ENCODE data around the gene TMUB1.
A peak's percentile ranks its signal among the peaks of the same experiment; 100 is the strongest.

The TMUB1 gene

DNA sequence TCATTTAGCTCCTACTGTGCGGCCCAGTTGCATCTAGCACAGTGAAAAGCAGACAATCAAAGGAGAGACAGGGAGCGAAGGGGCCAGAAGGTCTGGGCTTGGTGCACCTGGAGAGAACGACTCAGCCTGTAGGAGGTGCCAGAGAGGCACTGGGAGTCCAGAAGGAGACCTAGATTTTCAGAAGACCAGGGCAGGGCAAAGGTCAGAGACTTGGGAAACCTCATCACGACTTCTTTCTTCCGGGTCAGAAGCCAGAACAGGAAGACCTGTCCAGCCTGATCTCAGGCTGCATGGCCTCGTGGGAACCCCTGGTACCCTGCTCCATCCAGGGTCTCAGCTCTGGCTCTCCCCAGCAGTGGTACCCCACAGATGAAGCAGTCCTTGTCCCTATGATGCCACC is 8.1 kb upstream of the TMUB1 start:
- Histone ChIP-seq H3K27me3 (replicated peaks; ENCODE audit: insufficient read depth, low read length) (no peaks in the 10 kb centered on the region), H3K9ac (ENCODE audit: low read length) (no peak overlapping the region), H3F3A (ENCODE audit: insufficient read depth, low read length) (peaks cover 10% of the 10 kb centered on the region), H3K4me2 (ENCODE audit: low read depth, low read length) (no peak overlapping the region), H3K9me2 (replicated peaks; ENCODE audit: insufficient read depth, low read length) (no peaks in the 10 kb centered on the region), H3K9me3 (replicated peaks; ENCODE audit: insufficient read depth, low read length) (no peaks in the 10 kb centered on the region), H3K36me3 (replicated peaks; ENCODE audit: insufficient read depth, low read length) (no peaks in the 10 kb centered on the region), H4K20me1 (ENCODE audit: insufficient read depth, low read length) (peaks cover 16% of the 10 kb centered on the region; the same call in 1 of the 2 replicates), H2AFZ (ENCODE audit: low read length) (no peak overlapping the region), H3K4me3 (ENCODE audit: low read length) (no peak overlapping the region), H3K79me2 (ENCODE audit: low read length) (peaks cover 95% of the 10 kb centered on the region), H3K27ac (ENCODE audit: low read length) (no peak overlapping the region), H3K4me1 (ENCODE audit: low read length) (0 out of 2 replicates have a peak, but pooled peaks cover 3% of the 10 kb centered on the region)
- TF ChIP-seq EZH2 (optimal IDR thresholded peaks at IDR 0.05; ENCODE audit: low read depth, low read length) (no peak), EZH2phosphoT487 (IDR thresholded peaks at IDR 0.05; ENCODE audit: low read length) (no peak)
- TF ChIP-seq, protein P1, sequence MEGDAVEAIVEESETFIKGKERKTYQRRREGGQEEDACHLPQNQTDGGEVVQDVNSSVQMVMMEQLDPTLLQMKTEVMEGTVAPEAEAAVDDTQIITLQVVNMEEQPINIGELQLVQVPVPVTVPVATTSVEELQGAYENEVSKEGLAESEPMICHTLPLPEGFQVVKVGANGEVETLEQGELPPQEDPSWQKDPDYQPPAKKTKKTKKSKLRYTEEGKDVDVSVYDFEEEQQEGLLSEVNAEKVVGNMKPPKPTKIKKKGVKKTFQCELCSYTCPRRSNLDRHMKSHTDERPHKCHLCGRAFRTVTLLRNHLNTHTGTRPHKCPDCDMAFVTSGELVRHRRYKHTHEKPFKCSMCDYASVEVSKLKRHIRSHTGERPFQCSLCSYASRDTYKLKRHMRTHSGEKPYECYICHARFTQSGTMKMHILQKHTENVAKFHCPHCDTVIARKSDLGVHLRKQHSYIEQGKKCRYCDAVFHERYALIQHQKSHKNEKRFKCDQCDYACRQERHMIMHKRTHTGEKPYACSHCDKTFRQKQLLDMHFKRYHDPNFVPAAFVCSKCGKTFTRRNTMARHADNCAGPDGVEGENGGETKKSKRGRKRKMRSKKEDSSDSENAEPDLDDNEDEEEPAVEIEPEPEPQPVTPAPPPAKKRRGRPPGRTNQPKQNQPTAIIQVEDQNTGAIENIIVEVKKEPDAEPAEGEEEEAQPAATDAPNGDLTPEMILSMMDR (IDR thresholded peaks at IDR 0.05; ENCODE audit: low read length) = peak; percentile 68
- DNase-seq = peak; percentile 47

DNA sequence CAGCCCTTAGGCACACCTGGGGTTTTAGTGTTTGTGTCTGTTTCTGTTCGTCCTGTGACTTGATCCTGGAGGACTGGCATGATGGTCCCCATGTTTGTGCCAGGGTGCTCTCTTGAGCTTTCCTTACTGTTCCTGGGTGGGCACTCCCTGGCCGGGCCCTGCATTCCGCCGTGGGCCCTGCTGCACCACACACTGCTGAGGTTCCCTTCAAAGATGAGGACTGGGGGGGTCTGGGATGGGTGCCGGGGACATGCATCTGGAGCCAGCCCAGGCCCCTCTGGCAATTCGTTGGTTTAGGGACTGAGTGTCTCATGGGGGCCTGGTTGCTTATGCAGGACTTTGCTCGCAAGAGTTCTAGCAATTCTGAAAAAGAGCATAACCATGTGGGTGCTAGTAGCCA is 7.7 kb upstream of the TMUB1 start:
- Histone ChIP-seq H3K9me2 (replicated peaks; ENCODE audit: insufficient read depth, low read length) (no peaks in the 10 kb centered on the region), H4K20me1 (ENCODE audit: insufficient read depth, low read length) (peaks cover 16% of the 10 kb centered on the region; the same call in 1 of the 2 replicates), H3K27ac (ENCODE audit: low read length) (no peak overlapping the region), H3K79me2 (ENCODE audit: low read length) (peaks cover 91% of the 10 kb centered on the region), H3K9ac (ENCODE audit: low read length) (no peak overlapping the region), H3K27me3 (replicated peaks; ENCODE audit: insufficient read depth, low read length) (no peaks in the 10 kb centered on the region), H3K4me2 (ENCODE audit: low read depth, low read length) (no peak overlapping the region), H3K36me3 (replicated peaks; ENCODE audit: insufficient read depth, low read length) (no peaks in the 10 kb centered on the region), H3K4me1 (ENCODE audit: low read length) (0 out of 2 replicates have a peak, but pooled peaks cover 3% of the 10 kb centered on the region), H3K9me3 (replicated peaks; ENCODE audit: insufficient read depth, low read length) (no peaks in the 10 kb centered on the region), H3K4me3 (ENCODE audit: low read length) (no peak overlapping the region), H2AFZ (ENCODE audit: low read length) (no peak overlapping the region), H3F3A (ENCODE audit: insufficient read depth, low read length) (peaks cover 10% of the 10 kb centered on the region)
- no peak for DNase-seq
- TF ChIP-seq EZH2 (optimal IDR thresholded peaks at IDR 0.05; ENCODE audit: low read depth, low read length) (no peak), EZH2phosphoT487 (IDR thresholded peaks at IDR 0.05; ENCODE audit: low read length) (no peak)
- TF ChIP-seq, protein P1 (IDR thresholded peaks at IDR 0.05; ENCODE audit: low read length) = no peak

DNA sequence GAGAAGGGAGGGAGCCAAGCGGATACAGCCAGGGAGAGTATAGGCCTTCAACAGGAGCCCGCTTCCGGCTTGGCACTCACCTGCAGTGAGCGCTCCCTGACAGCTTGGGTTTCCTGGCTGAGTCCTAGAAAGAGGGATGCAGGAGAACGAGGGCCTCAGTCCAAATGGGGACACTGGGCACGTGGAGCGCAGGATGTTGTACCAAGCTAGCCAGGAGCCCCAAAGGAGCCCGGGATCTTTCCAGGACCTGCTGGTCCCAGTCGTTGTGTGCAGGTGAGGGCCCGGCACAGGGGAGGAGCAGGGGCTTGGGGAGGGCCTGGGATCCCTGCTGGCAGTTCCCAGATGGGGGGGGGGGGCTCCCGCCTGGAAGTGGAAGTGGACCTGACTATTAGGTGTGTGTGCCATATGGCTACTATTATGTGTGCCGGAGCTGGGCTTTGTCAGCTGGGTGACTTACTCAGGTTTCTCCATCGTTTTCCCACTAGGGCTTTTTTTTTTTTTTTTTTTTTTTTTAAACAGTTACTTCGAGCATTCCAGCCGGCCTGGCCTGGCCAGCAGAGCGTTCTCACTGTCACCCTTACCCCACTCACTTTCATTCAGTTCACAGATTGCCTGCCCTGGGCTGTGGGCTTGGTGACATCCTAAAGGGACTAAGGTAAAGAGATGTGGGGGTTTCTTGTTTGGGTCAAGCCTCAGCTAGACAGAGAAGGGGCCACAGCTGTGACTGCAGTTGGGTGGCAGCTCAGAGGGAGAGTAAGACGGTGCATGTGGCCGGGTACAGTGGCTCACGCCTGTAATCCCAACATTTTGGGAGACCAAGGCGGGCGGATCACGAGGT is 6.8 kb upstream of the TMUB1 start:
- Histone ChIP-seq H3K9me2 (replicated peaks; ENCODE audit: insufficient read depth, low read length) (no peaks in the 10 kb centered on the region), H3K9ac (ENCODE audit: low read length) (no peak overlapping the region), H3K36me3 (replicated peaks; ENCODE audit: insufficient read depth, low read length) (no peaks in the 10 kb centered on the region), H3K4me3 (ENCODE audit: low read length) (no peak overlapping the region), H2AFZ (ENCODE audit: low read length) (no peak overlapping the region), H3K27me3 (replicated peaks; ENCODE audit: insufficient read depth, low read length) (no peaks in the 10 kb centered on the region), H3K4me1 (ENCODE audit: low read length) (0 out of 2 replicates have a peak, but pooled peaks cover 8% of the 10 kb centered on the region), H3K79me2 (ENCODE audit: low read length) (peaks cover 82% of the 10 kb centered on the region), H3K9me3 (replicated peaks; ENCODE audit: insufficient read depth, low read length) (no peaks in the 10 kb centered on the region), H3K4me2 (ENCODE audit: low read depth, low read length) (no peak overlapping the region), H3F3A (ENCODE audit: insufficient read depth, low read length) (peaks cover 16% of the 10 kb centered on the region), H4K20me1 (ENCODE audit: insufficient read depth, low read length) (peaks cover 16% of the 10 kb centered on the region; the same call in 1 of the 2 replicates), H3K27ac (ENCODE audit: low read length) (no peak overlapping the region)
- no peak for TF ChIP-seq EZH2 (optimal IDR thresholded peaks at IDR 0.05; ENCODE audit: low read depth, low read length)
- TF ChIP-seq EZH2phosphoT487 (IDR thresholded peaks at IDR 0.05; ENCODE audit: low read length) = no peak
- TF ChIP-seq, protein P1 (IDR thresholded peaks at IDR 0.05; ENCODE audit: low read length) = no peak
- no peak for DNase-seq

Measured in MM.1S (cell line).